HG03097 (cell line): ENCODE measurements around the gene APOB.

Source experiments
- ATAC-seq: cut with Tn5 transposase; IDR thresholded peaks from one replicate; pipeline ENCODE4 v1.9.1; 2021; ENCODE audit not compliant: unreplicated experiment, low FRiP score

APOB gene

GRCh38 chr2:21020668-21021288 is 23.1 kb downstream of the APOB start:
- ATAC-seq, result no peak

GRCh38 chr2:21020031-21020667 is 23.7 kb downstream of the APOB start:
- no peak for ATAC-seq

DNA sequence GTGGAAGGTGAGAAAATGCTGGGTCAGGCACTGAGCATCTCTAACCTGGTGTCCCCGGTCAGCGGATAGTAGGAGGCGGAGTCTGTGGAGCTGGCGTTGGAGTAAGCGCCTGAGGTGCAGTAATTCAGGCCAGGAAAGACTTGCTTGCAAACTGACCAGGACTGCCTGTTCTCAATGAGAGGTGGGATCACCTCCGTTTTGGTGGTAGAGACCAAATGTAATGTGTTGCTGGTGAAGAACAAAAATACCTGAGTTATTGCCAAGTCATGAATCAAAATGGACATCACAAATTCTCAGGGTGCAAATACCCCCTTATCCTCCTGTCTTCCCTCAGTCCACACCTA is 24.2 kb downstream of the APOB start:
- ATAC-seq, result no peak

- no peak for ATAC-seq
These were observed 24.7 kb downstream of the APOB start for GRCh38 chr2:21019000-21019677.

- no peak for ATAC-seq
These were observed 25.6 kb downstream of the APOB start for GRCh38 chr2:21018290-21018689.

GRCh38 chr2:21017748-21018276 is 26.1 kb downstream of the APOB start:
- no peak for ATAC-seq

DNA sequence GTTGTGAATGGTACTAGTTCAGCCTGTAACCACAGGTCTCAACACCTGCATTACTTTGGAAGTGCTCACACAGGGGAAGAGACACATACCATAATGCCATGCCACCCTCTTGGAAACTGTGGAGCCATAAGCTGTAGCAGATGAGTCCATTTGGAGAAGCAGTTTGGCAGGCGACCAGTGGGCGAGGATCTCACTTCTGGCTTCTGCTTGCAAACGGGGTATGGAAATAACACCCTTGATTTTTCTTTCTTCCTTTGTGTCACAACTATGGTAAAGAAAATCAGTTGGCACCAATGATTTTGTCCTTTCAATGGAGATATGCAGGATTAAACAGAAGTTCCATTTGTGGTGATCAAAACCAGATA is 28.6 kb downstream of the APOB start:
- ATAC-seq, result no peak

DNA sequence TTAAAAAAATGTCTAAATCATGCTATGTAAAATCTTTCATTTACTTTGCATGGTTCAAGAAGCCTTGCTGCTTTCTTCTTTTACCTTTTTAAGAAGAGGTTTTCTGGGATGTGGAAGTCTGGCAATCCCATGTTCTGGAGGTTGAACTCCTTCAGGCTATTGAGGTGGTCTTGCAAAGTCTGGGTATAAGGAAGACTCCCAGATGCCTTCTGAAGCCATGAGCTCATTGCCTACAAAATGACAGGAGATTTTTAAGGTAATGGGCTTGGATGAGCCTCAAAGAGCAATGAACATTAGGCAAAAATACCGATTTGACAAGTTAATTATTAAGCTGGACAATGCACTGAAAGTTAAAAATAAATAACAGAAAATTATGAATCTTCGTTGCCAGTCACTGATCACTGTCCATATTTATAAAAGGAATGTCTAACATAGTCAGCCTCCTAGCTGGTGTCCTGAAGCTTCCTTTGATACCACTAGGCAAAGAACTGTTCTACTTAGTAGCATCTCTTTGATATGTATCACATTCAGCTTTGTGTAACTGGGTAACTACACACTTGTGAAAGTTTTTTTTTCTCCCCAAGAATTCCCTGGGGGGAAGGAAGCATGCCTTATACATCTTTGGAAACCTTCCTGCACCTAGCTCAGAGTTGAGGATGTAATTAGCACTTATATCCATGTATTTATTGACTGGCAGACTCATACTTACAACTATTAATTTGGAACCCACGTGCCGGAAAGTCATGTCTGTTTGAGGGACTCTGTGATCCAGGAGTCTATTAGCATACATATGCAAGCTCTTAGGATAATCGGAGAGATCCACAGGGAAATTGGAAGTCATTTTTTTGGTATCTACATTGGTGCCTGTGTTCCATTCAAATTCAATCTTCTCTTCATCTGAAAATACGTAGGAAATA is 29.3 kb downstream of the APOB start:
- ATAC-seq, result no peak

- ATAC-seq, result no peak
These were observed 30.6 kb downstream of the APOB start for GRCh38 chr2:21013043-21013816.

GRCh38 chr2:21012557-21012937 is 31.3 kb downstream of the APOB start:
- no peak for ATAC-seq

DNA sequence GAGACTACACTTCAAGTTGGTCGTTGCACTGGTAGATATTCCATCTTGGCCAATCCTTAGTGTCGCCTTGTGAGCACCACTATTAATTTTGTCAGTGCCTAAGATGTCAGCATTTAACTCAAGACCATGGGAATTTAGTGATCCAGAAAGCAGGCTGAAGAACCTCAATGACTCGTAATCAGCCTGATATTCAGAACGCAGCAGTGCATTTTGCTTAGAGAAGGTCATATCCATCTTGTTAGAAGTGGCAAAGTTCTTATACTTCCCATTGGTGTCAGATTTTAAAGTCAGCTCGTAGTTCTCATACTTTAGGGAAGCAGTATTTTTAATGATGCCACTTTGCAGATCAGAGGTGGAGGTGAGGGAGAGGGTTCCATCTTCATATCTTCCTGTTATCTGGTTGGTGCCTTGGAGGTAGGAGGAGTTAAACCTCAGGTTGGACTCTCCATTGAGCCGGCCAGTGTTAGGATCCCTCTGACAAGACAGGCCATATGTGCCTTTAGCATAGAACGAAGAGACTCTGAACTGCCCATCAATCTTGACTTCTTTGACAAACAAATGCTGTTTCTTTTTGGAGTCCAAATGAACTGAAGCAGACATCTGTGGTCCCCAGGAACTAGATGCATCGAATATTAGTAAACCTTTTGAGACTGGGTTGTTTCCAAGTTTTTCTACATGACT is 31.9 kb downstream of the APOB start:
- ATAC-seq, result no peak

DNA sequence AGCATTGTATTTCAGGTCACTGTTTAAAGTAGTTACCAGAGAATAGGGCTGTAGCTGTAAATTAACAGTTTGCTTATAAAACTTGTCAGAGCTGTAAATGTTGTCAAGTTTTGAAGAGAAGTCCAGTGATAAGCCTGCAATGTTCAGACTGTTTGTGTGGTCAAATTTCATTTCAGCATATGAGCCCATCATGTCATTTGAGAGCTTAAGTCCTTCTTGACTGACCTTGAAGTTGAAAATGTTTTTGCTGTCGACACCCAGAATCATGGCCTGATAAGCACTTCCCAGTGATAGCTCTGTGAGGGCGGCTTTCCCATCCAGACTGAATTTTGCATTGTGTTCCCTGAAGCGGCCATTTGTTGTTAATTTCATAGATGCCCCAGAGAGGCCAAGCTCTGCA is 32.4 kb downstream of the APOB start:
- no peak for ATAC-seq

- ATAC-seq, result no peak
These were observed 32.9 kb downstream of the APOB start for GRCh38 chr2:21010813-21011439.

- ATAC-seq, result no peak
These were observed 34.1 kb downstream of the APOB start for GRCh38 chr2:21009662-21010225.

DNA sequence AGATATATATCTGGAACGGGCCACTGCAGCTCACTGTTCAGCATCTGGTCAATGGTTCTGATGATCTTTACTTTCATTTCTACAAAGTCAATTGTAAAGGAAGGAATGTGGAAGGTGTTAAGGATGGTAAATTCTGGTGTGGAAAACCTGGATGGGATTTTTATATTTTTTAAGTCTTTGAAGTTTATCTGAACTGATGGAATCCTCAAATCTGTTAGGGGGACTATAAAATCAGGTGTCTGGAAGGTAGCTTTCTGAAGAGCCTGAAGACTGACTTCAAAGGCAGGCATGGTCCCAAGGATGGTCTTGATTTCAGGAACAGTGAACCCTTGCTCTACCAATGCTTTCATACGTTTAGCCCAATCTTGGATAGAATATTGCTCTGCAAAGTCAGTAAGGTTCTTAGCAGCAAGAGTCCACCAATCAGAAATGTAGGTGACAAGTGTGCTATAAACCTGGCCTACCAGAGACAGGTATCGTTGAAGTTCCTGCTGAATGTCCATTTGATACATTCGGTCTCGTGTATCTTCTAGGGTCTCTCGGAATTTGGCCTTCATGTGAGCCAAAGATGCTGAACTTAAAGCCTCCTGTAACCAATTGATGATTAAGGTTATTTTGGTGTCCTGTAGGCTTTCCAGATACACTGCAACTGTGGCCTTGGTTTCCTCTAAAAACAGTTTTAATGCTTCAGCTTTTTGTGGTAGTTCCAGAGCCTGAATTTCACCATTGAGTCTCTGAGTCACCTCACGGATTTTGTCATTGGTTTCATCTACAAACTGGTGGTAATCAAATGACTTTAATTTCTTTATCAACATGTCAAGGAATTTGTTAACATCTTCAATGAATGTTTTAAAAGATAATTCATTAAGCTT is 34.8 kb downstream of the APOB start:
- no peak for ATAC-seq

DNA sequence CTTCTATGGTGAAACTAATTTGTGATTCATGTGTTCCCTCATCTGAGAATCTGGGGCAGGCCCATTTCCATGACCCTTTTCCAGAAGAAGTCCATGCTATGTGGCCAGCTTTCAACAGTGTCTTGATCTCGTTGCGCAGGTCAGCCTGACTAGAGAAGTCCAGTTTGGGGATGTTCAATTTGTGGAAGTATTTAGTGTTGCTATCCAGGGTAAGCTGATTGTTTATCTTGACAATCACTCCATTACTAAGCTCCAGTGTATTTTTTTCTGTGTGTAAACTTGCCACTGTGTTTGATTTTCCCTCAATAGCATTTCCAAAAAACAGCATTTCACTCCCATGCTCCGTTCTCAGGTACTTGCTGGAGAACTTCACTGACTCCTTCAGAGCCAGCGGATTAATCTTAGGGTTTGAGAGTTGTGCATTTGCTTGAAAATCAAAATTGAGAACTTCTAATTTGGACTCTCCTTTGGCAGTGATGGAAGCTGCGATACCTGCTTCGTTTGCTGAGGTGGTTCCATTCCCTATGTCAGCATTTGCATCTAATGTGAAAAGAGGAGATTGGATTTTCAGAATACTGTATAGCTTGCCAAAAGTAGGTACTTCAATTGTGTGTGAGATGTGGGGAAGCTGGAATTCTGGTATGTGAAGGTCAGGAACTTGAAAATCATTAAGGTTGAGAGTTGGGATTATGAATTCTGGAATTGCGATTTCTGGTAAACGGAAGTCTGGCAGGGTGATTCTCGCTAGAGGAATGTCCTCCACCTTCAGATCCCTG is 35.7 kb downstream of the APOB start:
- no peak for ATAC-seq
